HG03039 (cell line): ENCODE data around the gene HINFP.
"Not testable (repeated sequence)": the region's sequence is repeated elsewhere in the genome, so short reads cannot be mapped to it uniquely, and the experiment has no call there.

ENCODE experiments used
- ATAC-seq: cut with Tn5 transposase; IDR thresholded peaks from one replicate; pipeline ENCODE4 v1.9.1; 2021; ENCODE audit warnings: mild to moderate bottlenecking, moderate library complexity; ENCODE audit not compliant: unreplicated experiment

Gene HINFP

DNA sequence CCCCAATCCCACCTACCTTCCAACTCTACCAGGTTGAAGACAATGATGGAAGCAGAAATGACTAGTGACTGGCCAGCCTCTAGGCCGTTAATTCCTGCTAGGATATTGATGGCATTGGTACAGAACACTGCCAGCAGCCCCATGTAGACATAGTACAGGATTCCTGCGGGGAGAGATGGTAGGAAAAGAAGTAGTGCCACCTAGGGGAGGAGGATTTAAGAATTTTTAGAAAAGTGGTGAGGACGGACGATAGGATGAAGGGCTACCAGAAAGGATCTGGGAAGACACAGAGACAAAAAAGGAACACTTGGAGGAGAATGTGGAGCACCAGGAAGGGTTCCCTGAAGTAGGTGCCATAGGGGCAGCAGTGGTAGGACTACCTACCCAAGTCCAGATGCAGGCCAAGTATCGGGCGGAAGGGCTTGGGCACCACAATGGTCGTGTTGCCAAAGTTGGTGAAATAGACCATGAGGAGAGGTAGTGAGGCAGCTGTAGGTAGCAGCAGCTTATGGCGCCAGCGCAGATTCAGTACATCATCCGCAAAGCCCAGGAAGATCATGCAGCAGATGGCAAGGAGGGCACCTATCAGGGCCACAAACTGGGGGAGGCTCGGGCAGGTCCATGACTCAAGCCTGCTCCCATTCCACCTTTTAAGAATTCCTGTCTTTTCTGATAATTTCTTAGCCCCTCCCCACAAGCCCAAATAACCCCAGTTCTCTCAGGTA, 21.0 kb upstream of the HINFP start:
- ATAC-seq, result no peak

DNA sequence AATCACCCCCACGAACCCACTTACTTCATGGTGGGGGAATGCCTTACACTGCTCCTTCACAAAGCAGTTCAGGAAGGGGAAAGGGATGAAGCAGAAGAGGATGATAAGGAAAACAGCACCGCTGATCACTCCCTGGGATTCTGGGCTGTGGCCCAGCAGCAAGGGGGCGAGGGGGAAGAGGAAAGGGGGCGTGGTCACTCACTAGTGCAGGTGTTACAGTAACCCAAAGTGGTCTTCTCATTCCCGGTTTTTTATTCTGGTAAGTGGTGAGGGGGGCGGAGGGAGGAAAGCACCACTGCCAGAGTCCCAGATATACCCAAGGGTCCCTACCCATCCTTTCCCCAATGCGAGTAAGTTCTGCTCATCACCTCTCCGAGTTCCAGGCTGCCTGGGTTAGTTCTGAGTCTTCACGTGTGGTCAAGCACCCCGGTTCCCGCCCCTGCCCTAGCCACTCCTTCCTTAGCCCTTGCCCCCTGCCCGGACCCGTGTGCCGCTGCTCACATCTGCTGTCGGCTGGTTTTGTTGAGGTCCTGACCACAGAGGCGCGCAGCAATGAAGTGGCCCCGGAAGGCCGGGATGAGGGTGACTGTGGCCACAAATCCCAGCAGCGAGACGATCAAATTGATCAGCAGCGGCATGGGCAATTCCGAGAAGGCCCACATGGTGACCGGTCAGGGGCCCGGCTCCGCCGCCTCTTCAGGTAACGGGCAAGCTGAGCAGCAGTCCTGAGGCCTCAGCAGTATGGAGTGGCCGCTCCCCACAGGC, 20.2 kb upstream of the HINFP start:
- peak; percentile 2 for ATAC-seq

DNA sequence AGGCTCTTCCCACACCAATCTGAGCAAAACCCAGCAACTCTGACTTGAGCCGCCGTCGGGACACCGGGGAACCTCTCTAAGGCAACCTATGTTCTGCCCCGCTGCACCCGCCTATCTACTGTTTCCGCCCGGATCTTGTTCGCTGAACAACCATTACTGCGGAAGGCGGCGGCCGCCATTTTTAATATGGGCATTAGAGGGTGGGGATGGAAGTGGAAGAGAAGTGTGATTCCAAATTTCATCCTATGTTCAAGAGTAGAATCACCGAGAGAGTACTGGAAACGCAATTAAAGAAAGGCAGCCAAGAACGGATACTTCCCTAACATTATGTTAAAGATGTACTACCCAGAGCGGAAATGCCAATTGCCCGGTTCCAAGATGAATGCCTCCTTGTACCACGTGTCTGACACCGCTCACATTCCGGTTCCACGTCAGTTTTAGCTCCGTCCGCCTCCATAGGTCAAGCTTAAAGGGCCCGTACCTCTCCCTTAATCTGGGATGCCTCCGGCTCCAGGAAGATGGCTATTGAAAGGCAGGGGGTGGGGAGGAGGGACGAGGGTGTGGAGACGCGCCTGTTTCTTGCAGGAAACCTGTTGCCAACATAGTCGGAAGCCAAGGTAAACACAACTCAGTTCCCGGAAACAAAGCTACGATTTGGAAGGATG, 19.5 kb upstream of the HINFP start, which contains the start of gene DPAGT1:
DPAGT1 (minus strand) TSS at position 95 of the 665 bp plus-strand sequence. CDS start 198 bp downstream, outside the sequence.
- peak; percentile 64 for ATAC-seq

DNA sequence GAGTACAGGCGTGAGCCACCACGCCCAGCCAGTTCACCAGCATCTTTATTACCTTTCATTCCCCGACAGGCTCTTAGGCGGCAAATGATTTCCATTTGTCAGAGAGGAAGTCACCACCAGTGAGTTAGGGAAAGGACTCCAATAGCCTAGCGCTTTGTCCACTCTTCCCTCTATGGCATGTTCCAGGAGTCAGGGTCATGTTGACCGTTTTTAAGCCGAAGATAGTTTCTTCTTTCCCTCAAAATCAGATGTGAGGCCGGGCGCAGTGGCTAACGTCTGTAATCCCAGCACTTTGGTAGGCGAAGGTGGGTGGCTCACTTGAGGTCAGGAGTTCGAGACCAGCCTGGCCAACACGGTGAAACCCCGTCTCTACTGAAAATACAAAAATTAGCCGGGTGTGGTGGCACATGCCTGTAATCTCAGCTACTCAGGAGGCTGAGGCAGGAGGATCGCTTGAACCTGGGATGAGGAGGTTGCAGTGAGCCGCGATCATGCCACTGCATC, 18.2 kb upstream of the HINFP start:
- not testable (repeated sequence) for ATAC-seq

DNA sequence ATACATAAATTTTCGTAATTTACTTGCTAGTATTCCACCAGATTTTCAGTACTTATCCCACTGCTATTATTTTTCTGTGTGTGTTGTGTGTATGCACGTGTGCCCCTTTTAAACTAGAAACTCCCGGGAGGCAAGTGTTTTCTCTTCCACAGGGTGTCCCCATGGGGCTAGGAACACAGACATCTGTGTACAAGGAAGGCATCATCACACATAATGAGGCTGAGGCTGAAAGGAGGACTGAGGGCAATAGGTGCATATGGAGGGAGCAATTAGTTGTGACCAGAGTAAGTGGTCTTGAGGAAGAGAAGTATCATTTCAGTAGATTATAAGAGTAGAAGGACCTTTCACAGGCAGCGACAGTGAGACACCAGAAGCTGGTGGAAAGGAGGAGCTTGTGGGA, 17.6 kb upstream of the HINFP start:
- no peak for ATAC-seq

DNA sequence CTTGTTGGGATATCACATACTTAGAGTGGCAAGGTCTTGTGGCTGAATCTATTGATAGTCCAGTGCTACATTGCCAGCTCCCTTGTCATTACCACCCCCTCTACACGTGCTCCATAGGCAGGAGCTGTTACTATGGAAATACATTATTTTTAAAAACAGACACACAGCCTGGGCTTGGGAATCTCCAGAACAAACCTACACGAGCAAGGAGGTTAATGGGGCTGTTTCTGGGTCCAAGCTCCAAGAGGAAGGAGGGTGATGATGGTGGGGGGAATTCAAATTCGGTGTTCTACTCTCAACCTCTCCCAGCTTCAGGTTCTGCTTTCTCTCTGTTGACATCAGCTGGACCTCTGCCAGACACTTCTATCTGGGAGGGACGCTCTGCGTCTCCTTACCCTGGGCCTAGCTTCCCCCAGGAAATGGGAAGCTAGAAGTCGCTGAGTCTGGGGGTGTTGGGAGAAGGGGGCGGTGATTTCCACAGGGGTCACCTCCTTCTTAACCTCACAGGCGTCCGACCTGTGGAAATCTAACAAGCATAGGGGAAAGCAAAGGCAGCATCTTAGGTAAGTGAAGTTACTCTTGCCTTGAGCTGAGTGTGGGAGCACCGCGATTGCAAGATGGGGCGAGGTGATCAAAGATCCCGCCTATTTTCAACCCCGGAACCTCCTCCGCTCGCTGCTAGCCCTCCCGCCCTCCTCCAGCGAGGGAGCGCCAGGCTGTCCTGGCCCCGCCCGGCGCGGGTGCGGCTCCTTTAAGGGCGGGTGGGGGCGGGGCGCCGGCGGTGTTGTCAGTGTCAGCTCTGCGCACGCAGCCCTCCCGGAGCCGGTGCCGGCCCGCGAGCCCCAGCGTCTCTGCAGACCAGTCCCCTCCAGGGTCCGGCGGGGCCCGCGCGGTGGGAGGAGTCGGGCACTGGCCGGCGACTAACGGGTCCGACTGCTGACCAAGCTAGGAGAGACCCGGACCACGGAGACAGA, 14.5 kb upstream of the HINFP start, which contains the start of gene C2CD2L:
C2CD2L (plus strand) TSS at position 781 of the 974 bp plus-strand sequence. CDS start 398 bp downstream, outside the sequence.
- ATAC-seq, result peak; percentile 70

DNA sequence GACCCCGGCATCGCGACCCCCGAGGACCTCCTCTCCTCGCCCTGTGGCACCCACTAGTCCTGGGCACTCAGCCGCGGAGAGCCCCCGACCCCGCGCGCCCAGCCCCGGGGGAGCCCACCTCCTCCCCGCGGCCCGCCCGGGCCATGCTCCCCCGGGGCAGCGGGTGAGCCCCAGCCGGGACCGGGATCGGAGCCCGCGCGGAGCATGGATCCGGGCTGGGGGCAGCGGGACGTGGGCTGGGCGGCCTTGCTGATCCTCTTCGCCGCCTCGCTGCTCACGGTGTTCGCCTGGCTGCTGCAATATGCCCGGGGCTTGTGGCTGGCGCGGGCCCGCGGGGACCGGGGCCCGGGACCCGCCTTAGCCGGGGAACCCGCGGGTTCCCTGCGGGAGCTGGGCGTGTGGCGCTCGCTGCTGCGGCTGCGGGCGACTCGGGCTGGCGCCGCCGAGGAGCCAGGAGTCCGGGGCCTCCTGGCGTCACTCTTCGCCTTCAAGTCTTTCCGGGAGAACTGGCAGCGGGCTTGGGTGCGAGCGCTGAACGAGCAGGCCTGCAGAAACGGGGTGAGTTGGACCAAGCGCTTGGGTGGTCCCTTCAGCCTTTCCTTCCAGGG, 13.7 kb upstream of the HINFP start:
- peak; percentile 18 for ATAC-seq

DNA sequence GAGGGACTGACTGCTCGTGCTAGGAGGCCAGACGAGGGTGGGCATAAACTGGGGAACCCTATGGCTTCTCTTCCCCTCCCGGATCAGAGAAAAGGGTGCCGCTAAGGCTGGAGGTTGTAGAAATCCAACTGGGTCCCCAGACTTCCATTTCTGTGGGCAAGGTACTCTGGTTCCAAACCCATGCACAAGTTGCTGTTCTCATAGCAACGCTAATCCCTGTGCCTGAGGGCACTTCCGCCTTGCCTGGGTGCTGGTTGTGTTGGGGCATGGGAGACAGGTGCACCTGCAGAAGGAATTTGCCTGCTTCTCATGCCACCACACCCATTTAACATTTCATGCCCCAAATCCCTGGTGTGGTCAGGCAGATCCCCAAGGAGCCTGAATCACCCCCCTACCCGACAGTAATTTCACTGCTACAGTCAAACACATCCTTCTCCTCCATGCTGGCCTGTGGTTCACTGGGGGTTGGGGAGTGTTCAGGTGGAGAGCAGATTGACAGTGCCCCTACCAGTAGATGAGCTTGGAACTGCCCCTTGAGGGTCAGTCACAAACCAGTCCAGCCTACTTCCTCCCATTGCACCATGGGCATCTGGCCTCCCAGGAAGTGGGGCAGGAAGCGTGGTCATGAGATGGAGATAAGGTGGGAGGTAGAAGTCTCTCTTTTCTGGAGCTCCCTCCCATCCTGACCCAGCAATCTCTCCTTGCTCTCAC, 13.1 kb upstream of the HINFP start:
- ATAC-seq, result no peak

DNA sequence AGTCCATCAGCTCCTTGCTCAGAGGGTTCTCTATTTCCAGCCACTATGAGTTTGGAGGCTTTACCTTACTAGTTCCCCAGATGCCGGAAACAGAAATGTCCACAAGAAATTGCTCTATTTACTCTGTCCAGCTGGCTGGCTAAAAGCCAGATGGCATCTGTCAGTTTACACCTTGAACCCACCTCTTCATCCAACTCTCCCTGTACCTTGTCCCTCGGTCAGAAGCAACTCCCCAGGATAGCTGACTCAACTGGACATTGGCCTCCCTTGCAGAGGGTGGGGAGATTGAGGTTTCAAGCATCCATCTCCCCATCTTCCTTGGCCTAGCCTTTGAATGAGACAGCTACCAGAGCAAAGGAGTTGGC, 12.5 kb upstream of the HINFP start:
- no peak for ATAC-seq

DNA sequence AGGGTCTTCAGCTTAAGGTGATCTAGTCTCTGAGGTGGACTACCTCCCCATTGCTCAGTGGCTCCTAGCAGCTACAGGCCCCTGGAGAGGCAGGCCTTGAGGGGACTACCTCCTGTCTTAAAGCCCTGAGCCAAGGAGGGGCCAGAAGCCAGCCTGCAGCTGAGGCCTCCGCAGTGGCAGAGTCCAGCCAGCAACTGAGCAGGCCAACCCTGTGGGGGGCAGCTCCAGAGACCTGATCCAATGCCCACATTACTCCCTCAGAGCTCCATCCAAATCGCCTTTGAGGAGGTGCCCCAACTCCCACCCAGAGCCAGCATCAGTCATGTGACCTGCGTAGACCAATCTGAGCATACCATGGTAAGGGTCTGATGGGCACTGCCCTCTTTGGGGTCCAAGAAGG, 11.5 kb upstream of the HINFP start:
- ATAC-seq, result no peak

DNA sequence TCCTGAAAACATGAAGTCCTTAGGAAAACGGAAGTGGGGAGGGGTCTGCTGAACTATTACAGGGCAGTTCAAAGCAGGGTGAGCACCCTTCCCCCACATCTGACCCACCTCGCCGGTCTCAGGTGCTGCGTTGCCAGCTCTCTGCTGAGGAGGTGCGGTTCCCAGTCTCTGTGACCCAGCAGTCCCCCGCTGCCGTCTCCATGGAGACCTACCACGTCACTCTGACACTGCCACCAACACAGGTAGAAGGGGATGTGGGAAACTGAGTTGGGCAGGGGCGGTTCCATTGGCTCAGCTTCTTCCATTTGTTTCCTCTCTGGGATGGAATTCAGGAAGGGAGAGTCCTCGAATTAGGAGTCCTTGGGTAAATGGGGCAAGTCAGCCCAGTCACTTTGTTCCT, 10.9 kb upstream of the HINFP start:
- no peak for ATAC-seq

DNA sequence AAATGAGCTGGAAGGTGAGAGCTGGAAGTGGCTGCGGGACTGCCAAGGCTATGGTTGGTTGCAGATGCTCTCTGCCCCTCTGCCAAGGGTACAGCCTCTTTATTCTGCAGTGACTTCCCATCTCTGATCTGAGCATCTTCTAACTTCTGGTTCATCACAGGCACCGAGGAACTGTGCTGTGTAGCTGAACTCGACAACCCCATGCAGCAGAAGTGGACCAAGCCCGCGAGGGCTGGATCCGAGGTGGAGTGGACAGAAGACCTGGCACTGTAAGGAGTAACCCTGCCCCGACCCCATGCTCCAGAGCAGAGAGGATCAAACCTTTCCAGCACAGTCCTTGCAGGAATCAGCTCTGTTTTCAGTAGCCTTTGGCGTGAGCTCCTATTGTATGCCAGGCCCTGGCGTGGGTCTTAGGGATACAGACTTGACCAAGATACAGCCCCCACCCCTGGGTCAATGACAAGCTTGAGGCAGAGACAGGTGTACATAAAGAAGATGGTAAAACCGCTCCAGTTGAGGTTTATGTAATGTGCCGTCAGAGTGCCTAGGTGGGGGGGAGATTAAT, 9.9 kb upstream of the HINFP start:
- no peak for ATAC-seq

DNA sequence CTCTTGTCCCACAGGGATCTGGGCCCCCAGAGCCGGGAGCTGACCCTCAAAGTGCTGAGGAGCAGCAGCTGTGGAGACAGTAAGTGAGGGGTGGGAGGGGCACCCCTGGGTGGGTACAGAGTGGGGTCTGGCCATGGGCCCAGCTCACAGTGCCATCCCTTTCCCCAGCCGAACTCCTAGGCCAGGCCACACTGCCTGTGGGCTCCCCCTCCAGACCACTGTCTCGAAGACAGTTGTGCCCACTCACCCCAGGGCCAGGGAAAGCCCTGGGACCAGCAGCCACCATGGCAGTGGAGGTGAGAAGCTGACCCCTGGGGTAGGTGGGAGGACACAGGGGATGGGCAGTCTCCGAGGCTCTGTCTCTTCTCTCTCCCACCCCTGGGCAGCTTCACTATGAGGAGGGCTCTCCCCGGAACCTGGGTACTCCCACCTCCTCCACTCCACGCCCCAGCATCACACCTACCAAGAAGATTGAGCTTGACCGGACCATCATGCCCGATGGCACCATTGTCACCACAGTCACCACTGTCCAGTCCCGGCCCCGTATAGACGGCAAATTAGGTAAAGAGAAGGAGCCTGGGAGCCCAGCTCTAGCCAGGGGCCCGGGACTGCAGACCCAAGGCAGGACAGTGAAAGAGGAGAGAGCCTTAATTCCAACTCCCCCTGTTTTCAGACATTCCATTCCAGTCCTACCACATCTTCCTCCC, 8.9 kb upstream of the HINFP start:
- no peak for ATAC-seq

DNA sequence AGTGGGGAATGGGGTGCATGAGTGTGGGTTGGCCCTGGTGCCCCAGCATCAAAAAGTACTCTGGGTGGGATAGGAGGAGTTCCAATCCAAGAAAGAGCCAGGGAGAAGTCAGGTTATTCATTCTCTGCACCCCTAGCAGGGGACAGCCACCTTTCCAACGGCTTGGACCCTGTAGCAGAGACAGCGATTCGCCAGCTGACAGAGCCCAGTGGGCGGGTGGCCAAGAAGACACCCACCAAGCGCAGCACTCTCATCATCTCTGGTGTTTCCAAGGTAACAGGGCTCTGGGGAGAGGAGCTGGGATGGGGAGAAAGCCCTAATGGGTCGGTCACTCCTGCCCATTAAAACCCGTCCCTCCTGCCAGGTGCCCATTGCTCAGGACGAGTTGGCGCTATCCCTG, 7.7 kb upstream of the HINFP start:
- ATAC-seq, result no peak

DNA sequence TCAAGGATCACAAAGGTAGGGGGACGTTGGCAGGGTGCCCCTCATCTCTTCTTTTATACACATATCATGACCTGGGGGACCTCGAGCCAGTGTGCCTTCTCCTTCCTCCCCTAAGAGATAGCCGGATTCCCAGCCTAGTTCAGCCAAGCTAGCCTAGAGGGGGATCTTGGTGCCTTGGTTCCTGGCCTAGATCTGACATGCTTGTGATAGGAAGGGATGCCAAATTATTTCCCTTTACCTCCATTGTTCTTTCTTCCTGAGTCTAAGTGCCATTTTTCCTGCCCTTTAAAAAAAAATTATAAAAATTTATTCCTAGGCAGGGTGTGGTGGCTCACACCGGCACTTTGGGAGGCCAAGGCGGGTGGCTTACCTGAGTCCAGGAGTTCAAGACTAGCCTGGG, 7.0 kb upstream of the HINFP start:
- ATAC-seq, result no peak

DNA sequence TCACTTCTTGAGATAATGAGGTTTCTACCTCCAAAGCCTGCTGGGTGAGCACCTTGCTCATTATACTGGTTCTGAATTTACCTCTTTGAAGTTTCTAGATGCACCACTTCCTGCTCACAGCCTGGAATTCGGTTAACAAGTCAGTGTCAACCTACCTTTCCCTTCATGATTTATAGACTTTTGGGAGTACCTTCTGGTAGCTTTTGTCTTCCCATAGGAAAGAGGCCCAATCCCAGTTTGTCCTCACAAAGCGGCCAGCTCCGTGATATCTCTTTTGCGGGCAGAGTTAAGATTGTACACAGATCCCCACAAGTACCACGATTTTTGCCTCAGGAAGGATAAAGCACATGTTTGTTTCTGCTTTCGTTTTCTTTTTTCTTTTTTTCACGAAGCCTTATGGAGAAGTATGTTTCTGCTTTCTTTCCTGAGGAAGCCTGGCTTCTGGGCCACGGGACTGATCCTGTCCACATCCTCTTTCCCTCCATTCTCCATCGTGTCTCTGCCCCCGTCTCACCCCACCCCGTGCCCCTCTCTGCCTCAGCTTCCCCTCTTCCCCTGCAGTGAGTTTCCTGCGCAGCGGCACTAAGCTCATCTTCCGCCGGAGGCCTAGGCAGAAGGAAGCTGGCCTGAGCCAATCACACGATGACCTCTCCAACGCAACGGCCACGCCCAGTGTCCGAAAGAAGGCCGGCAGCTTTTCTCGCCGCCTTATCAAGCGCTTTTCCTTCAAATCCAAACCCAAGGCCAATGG, 5.7 kb upstream of the HINFP start:
- no peak for ATAC-seq

DNA sequence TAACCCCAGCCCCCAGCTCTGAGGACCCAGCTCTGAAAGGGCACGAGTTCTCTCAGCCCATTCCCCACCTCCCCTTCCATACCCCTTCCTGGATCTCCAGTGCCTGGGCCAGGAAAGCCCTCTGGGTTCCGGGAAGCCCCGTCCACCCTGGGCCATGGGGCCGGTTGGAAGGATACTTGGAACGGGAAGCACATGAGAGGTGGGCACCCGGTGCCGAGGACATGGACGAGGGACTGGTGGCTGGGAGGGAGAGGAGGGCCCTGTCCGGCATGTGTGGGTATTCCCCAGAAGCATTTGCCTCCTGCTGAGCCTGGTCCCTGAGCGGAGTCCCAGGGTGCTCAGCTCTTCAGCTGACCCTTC, 5.2 kb upstream of the HINFP start:
- no peak for ATAC-seq

DNA sequence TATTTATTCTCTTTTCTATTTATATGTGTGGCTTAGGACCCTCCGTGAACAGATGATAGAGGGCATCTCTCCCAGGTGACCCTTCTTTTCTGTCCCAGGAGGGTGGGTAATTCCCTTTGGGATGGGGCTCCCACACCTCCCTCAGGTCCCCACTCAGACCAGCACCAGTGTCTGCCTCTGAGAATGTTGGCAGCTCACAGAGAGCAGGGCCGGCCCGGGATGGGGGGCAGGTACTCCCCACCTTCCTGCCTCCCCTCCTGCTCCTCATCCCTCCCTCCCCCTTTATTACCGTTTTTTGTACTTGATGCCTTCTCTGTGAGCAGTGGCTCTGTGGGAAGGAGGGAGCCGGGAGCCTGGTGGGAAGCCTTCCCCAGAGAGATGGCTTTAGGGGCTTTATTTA, 4.8 kb upstream of the HINFP start:
- ATAC-seq, result no peak
